Gastroesophageal sphincter (tissue), 4 donors: Measurements from ENCODE around the gene FBXO42. TPM values are rescaled to one million over a fixed set of nuclear protein-coding genes. Genes with fewer than 3 reads are reported as not detected.

ENCODE experiments used
- ATAC-seq: fragments of 150-250 bp; one replicate; pipeline ENCODE4 v1.9.1; 2016; ENCODE audit warnings: mild to moderate bottlenecking, moderate library complexity
- H3K27ac ChIP-seq, 4 donors: fragments of 200-600 bp; sonication (generic) in 3 of 4; 1 replicate in 3 of 4; 2 replicates in 1 of 4; pipeline ENCODE4 v1.5.1; 2016 to 2019
- H3K27me3 ChIP-seq: fragments of 200-600 bp; sonication (generic); one replicate; pipeline ENCODE4 v1.5.1; 2019
- H3K36me3 ChIP-seq, 2 donors: fragments of 200-600 bp; sonication (generic); one replicate each; pipeline ENCODE4 v1.5.1; 2019; ENCODE audit warnings: control low read depth in 1 of 2
- H3K4me1 ChIP-seq, 3 donors: fragments of 200-600 bp; sonication (generic); 1 replicate in 2 of 3; 2 replicates in 1 of 3; pipeline ENCODE4 v1.5.1; 2016 to 2019; ENCODE audit warnings: control low read depth in 2 of 3
- H3K4me3 ChIP-seq, 2 donors: fragments of 200-600 bp; sonication (generic); one replicate each; pipeline ENCODE4 v1.5.1; 2019; ENCODE audit warnings: mild to moderate bottlenecking in 1 of 2, moderate library complexity in 1 of 2
- H3K9me3 ChIP-seq, 3 donors: fragments of 200-600 bp; sonication (generic); one replicate each; pipeline ENCODE4 v1.5.1; 2017 to 2019; ENCODE audit warnings: control low read depth in 2 of 3
- CTCF ChIP-seq, 4 experiments: fragments of 200-600 bp in 2 of 4; fragments of 450-650 bp in 2 of 4; sonication (generic) in 1 of 4; IDR thresholded peaks; one replicate each; pipeline ENCODE4 v1.5.1; 2017 to 2019; ENCODE audit warnings: antibody characterized with exemption in 4 of 4, mild to moderate bottlenecking in 2 of 4, moderate library complexity in 2 of 4
- EP300 ChIP-seq: sonication (generic); formaldehyde crosslinking; IDR thresholded peaks from one replicate; pipeline ENCODE4 v1.6.1; 2017; ENCODE audit warnings: antibody characterized with exemption, mild to moderate bottlenecking
- POLR2A ChIP-seq, 2 donors: fragments of 450-650 bp; IDR thresholded peaks; one replicate each; pipeline ENCODE4 v1.6.1; 2017; ENCODE audit warnings: antibody characterized with exemption in 2 of 2, mild to moderate bottlenecking in 2 of 2, moderate library complexity in 1 of 2
- POLR2AphosphoS5 ChIP-seq: sonication (generic); formaldehyde crosslinking; IDR thresholded peaks from one replicate; pipeline ENCODE4 v1.6.1; 2017; ENCODE audit warnings: antibody characterized with exemption
- WGBS, 2 donors: methylation state at CpG; one replicate each; pipeline ENCODE4 v1.1.5; 2018; ENCODE audit warnings: low coverage in 1 of 2; 5-methylcytosine and 5-hydroxymethylcytosine counted together
- total RNA-seq, 4 donors: library from RNA; depleted of rRNA; stranded (reverse); fragments of >200 nt; gene quantifications; one replicate each; pipeline ENCODE4 v1.1.0, GENCODE V29; 2016

FBXO42 gene
- total RNA-seq, 4 donors from 2014 or later: 26.8 to 33.0 (median 29.7) TPM

GRCh38 chr1:16281765-16282164 is 70.5 kb downstream of the FBXO42 start:
- Histone ChIP-seq H3K36me3 (peaks cover 0 to 32% of the 10 kb centered on the region in 2 donors), H3K27me3 (no peaks in the 10 kb centered on the region), H3K4me3 (no peak overlapping the region), H3K27ac (no peak overlapping the region), H3K4me1 (peaks cover 0 to 13% (median 0%) of the 10 kb centered on the region in 3 donors), H3K9me3 (no peaks in the 10 kb centered on the region)
- ATAC-seq: no peak
- TF ChIP-seq POLR2A (IDR thresholded peaks at IDR 0.05): no peak
- WGBS, 2 donors: no CpG with 5 or more reads among the region's 2 CpGs

GRCh38 chr1:16279186-16279585 is 73.1 kb downstream of the FBXO42 start:
- ATAC-seq: no peak
- 68 to 80% methylated on average over 2 of the region's 2 CpGs for WGBS, 2 donors
- peaks cover 0 to 15% of the 10 kb centered on the region in 2 donors for H3K36me3 ChIP-seq

GRCh38 chr1:16276302-16277030 is 75.8 kb downstream of the FBXO42 start:
- WGBS, 2 donors: 91 to 95% methylated on average over 2 to 6 of the region's 6 CpGs
- H3K36me3 ChIP-seq: peaks cover 0 to 12% of the 10 kb centered on the region in 2 donors
- TF ChIP-seq EP300: no peak
- no peak for TF ChIP-seq POLR2AphosphoS5
- TF ChIP-seq POLR2A (IDR thresholded peaks at IDR 0.05): no peak
- TF ChIP-seq CTCF (IDR thresholded peaks at IDR 0.05): no peak
- no peak overlapping the region for H3K27ac ChIP-seq
- H3K27me3 ChIP-seq: no peaks in the 10 kb centered on the region
- H3K4me3 ChIP-seq: no peak overlapping the region
- peaks cover 0 to 9% (median 0%) of the 10 kb centered on the region in 3 donors for H3K4me1 ChIP-seq
- no peaks in the 10 kb centered on the region for H3K9me3 ChIP-seq
- ATAC-seq: no peak

More at GRCh38 chr1:16279186-16279585, 73.1 kb downstream of the FBXO42 start:
- Histone ChIP-seq H3K9me3 (no peaks in the 10 kb centered on the region), H3K4me1 (peaks cover 0 to 9% (median 0%) of the 10 kb centered on the region in 3 donors), H3K27ac (no peak overlapping the region), H3K4me3 (no peak overlapping the region), H3K27me3 (no peaks in the 10 kb centered on the region)
- TF ChIP-seq POLR2A (IDR thresholded peaks at IDR 0.05) (no peak), EP300 (no peak), CTCF (IDR thresholded peaks at IDR 0.05) (no peak), POLR2AphosphoS5 (no peak)

GRCh38 chr1:16275591-16275990 is 76.7 kb downstream of the FBXO42 start:
- peaks cover 0 to 12% of the 10 kb centered on the region in 2 donors for H3K36me3 ChIP-seq
- ATAC-seq: no peak
- no peak overlapping the region for H3K27ac ChIP-seq
- peaks cover 0 to 9% (median 0%) of the 10 kb centered on the region in 3 donors for H3K4me1 ChIP-seq
- TF ChIP-seq POLR2AphosphoS5 (no peak), CTCF (IDR thresholded peaks at IDR 0.05) (no peak), EP300 (no peak), POLR2A (IDR thresholded peaks at IDR 0.05) (no peak)
- H3K27me3 ChIP-seq: no peaks in the 10 kb centered on the region
- WGBS, 2 donors: 80 to 87% methylated on average over 7 of the region's 7 CpGs
- no peak overlapping the region for H3K4me3 ChIP-seq
- no peaks in the 10 kb centered on the region for H3K9me3 ChIP-seq

GRCh38 chr1:16267690-16268180 is 84.5 kb downstream of the FBXO42 start:
- peaks cover 0 to 3% of the 10 kb centered on the region in 2 donors for H3K36me3 ChIP-seq
- H3K27me3 ChIP-seq: no peaks in the 10 kb centered on the region
- no peaks in the 10 kb centered on the region for H3K9me3 ChIP-seq
- no peak overlapping the region for H3K4me3 ChIP-seq
- H3K27ac ChIP-seq: no peak overlapping the region
- no peak for TF ChIP-seq CTCF (IDR thresholded peaks at IDR 0.05)
- no peak for TF ChIP-seq POLR2AphosphoS5
- no peak for TF ChIP-seq EP300
- TF ChIP-seq POLR2A (IDR thresholded peaks at IDR 0.05): no peak
- no peak for ATAC-seq
- H3K4me1 ChIP-seq: peaks cover 0 to 43% (median 7%) of the 10 kb centered on the region in 3 donors
